Karpas-422 (cell line): ENCODE data around the gene GADD45A. TPM values are rescaled to one million over a fixed set of nuclear protein-coding genes. Genes with fewer than 3 reads are reported as not detected.

Source experiments
- DNase-seq: peaks from one replicate; pipeline ENCODE4 v3.0.0-alpha.2; 2015
- H2AFZ ChIP-seq: fragments of 200-600 bp; sonication (generic); 2 replicates; pipeline ENCODE4 v1.6.1; 2014; ENCODE audit warnings: antibody characterized with exemption, low read length, mixed read lengths
- H3K27ac ChIP-seq: fragments of 200-600 bp; sonication (generic); 2 replicates; pipeline ENCODE4 v1.5.1; 2014; ENCODE audit warnings: mild to moderate bottlenecking, low read length, moderate library complexity
- H3K27me3 ChIP-seq: fragments of 200-600 bp; sonication (generic); 2 replicates; pipeline ENCODE4 v1.6.1; 2014; ENCODE audit warnings: low read length, mixed read lengths
- H3K36me3 ChIP-seq: fragments of 200-600 bp; sonication (generic); 2 replicates; pipeline ENCODE4 v1.6.1; 2014; ENCODE audit warnings: low read length, mixed read lengths; ENCODE audit not compliant: insufficient read depth
- H3K4me1 ChIP-seq: fragments of 200-600 bp; sonication (generic); 2 replicates; pipeline ENCODE4 v1.6.1; 2014; ENCODE audit warnings: mild to moderate bottlenecking, low read length, mixed read lengths
- H3K4me2 ChIP-seq: fragments of 200-600 bp; sonication (generic); 2 replicates; pipeline ENCODE4 v1.6.1; 2014; ENCODE audit warnings: low read length, low read depth, mild to moderate bottlenecking; ENCODE audit not compliant: poor library complexity, severe bottlenecking
- H3K4me3 ChIP-seq: fragments of 200-600 bp; sonication (generic); 2 replicates; pipeline ENCODE4 v1.5.1; 2014; ENCODE audit warnings: mild to moderate bottlenecking, antibody characterized with exemption, low read length, mixed read lengths
- H3K79me2 ChIP-seq: fragments of 200-600 bp; sonication (generic); 2 replicates; pipeline ENCODE4 v1.6.1; 2014; ENCODE audit warnings: mild to moderate bottlenecking, low read length, mixed read lengths
- H3K9ac ChIP-seq: fragments of 200-600 bp; sonication (generic); 2 replicates; pipeline ENCODE4 v1.6.0; 2014; ENCODE audit warnings: low read length
- H3K9me2 ChIP-seq: fragments of 200-600 bp; sonication (generic), shearing (Covaris generic); replicated peaks from 2 replicates; pipeline ENCODE4 v1.6.0; 2014; ENCODE audit warnings: mild to moderate bottlenecking, low read length, moderate library complexity; ENCODE audit not compliant: insufficient read depth
- H3K9me3 ChIP-seq: fragments of 300-700, 200-600 bp; sonication (generic); 2 replicates; pipeline ENCODE4 v1.6.1; 2014; ENCODE audit warnings: low read length, mixed read lengths
- H4K20me1 ChIP-seq: fragments of 200-600 bp; sonication (generic); 2 replicates; pipeline ENCODE4 v1.6.1; 2014; ENCODE audit warnings: mild to moderate bottlenecking, antibody characterized with exemption, low read length, low read depth; ENCODE audit not compliant: insufficient read depth
- total RNA-seq: library from RNA; depleted of rRNA; stranded (reverse); fragments of >200 nt; shearing (Covaris generic); gene quantifications from 2 replicates; pipeline ENCODE4 v1.2.3, GENCODE V29; 2014; ENCODE audit warnings: low replicate concordance

The GADD45A gene
- total RNA-seq, 1 experiment from 2014 or later = 6.5 TPM

DNA sequence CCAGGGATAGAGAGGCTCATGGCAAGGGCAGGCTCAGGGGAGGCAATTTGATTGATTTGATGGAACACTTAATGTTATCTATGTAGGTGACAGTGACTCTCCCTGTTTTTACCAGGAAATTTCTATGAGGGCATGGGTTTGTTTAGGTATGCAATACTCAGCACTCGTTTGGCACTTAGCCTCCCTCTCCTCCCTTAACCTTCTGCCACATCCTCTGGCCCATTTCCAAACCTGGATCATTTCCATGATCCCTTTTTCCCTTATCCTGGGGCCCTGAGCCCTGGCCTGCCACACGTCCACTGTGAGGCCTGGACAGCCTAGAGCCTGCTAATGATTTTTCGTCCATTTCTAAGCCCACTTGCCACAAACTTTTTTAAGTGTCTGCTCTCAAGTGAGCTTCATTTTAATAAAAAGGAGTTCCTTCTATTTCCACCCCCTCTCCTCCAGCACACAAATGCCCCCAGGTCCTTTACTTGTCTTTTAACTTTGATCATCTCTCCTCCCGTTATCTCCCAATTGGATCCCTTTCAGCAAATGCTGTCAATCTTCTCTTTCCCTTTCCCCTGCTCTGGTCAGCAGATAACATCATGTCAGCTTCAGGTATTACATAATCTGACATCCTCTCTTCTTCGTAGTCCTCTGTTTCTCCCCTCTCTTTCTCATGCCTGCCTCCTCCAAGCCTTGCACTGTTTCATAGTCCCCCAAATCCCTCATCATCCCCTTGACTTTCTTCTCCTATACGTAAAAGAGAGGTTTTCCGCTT, 37.8 kb upstream of the GADD45A start:
- Histone ChIP-seq H3K4me1 (no peaks in the 10 kb centered on the region), H4K20me1 (no peaks in the 10 kb centered on the region), H3K79me2 (no peaks in the 10 kb centered on the region), H3K9me2 (no peaks in the 10 kb centered on the region), H3K9me3 (no peaks in the 10 kb centered on the region), H3K4me3 (no peak overlapping the region), H3K36me3 (no peaks in the 10 kb centered on the region), H3K9ac (no peak overlapping the region), H3K27ac (no peak overlapping the region), H2AFZ (no peak overlapping the region), H3K4me2 (no peak overlapping the region), H3K27me3 (no peaks in the 10 kb centered on the region)
- DNase-seq = no peak

DNA sequence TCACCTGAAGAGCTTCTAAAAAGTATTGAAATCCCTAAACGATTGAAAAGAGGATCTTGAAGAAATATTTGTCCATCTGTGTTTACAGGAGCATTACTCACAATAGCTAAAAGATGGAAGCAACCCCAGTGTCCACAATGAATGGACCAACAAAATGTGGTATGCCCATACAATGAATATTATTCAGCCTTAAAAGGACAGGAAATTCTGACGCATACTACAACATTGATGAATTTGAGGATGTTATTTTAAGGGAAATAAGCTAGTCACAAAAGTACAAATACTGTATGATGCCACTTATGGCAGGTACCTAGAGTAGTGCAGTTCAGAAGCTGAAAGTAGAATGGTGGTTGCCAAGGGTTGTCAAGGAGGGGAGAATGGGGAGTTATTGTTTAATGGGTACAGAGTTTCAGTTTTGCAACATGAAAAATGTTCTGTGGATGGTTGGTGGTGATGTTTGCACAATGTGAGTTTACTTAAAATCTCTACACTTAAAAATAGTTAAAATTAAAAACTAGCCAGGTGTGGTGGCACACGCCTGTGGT, 37.1 kb upstream of the GADD45A start:
- H3K4me2 ChIP-seq = no peak overlapping the region
- H3K9me3 ChIP-seq = no peaks in the 10 kb centered on the region
- H3K4me3 ChIP-seq = no peak overlapping the region
- no peaks in the 10 kb centered on the region for H4K20me1 ChIP-seq
- no peaks in the 10 kb centered on the region for H3K4me1 ChIP-seq
- H3K79me2 ChIP-seq = no peaks in the 10 kb centered on the region
- DNase-seq = no peak
- H3K27ac ChIP-seq = no peak overlapping the region
- H3K9ac ChIP-seq = no peak overlapping the region
- no peaks in the 10 kb centered on the region for H3K9me2 ChIP-seq
- no peaks in the 10 kb centered on the region for H3K36me3 ChIP-seq
- no peaks in the 10 kb centered on the region for H3K27me3 ChIP-seq
- H2AFZ ChIP-seq = no peak overlapping the region

DNA sequence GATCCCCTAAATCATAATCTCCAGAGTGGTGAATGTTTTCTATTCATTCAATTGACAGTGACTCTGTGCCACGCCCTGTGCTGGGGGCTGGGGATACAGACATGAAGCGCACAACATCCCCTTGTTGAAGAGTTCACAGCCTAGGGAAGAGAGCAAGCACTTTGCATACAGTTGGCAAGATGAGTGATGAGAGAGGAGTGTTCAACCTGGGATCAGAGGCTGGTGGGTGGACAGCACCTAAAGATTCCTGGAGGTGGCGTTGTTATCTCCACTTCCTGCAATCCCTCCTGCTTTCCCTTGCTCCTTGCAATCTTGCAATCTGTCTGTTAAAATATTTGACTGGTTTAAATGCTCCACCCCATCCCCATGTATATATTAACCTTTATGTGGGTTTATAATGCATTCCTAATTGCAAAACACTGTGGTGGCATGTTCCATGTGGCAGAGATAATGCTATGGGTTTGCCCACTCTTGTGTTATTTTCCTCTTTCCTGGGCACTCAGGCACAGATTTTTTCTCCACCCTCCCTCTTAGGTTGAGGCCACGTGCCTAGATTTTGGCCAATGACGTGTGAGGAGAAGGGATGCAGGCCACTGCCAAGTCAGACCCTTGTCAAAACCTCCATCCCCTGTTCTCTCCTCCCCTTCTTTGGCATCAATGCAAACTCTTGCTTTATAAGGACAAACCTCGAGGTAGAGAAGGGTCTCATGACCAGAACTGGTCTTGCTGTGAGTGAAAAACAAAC, 36.2 kb upstream of the GADD45A start:
- H3K79me2 ChIP-seq = no peaks in the 10 kb centered on the region
- no peak overlapping the region for H2AFZ ChIP-seq
- DNase-seq = no peak
- no peaks in the 10 kb centered on the region for H3K4me1 ChIP-seq
- H3K9me3 ChIP-seq = no peaks in the 10 kb centered on the region
- H3K4me2 ChIP-seq = no peak overlapping the region
- no peak overlapping the region for H3K27ac ChIP-seq
- no peaks in the 10 kb centered on the region for H4K20me1 ChIP-seq
- H3K27me3 ChIP-seq = no peaks in the 10 kb centered on the region
- no peaks in the 10 kb centered on the region for H3K36me3 ChIP-seq
- H3K9me2 ChIP-seq = no peaks in the 10 kb centered on the region
- H3K9ac ChIP-seq = no peak overlapping the region
- no peak overlapping the region for H3K4me3 ChIP-seq

DNA sequence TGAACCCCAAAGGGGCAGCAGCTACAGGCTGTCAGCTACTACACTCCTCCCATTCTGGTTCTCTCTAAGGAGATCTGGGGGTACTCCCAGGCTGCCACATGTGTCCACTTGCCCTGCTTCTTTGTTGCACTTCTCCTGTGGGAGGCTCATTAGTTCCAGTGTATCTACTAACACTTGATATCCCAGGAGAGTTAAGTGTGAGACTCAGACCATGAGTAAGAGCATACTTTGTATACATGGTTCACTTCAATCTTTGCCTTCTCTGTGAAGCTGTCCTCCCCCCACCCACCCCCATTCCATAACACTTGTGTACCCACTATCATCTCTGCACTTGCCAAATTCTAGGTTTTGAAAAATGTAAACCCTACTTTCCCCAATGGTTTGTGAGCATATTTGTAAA, 34.9 kb upstream of the GADD45A start:
- Histone ChIP-seq H3K9ac (no peak overlapping the region), H3K79me2 (no peaks in the 10 kb centered on the region), H3K36me3 (no peaks in the 10 kb centered on the region), H3K27me3 (no peaks in the 10 kb centered on the region), H3K9me3 (no peaks in the 10 kb centered on the region), H3K4me1 (no peaks in the 10 kb centered on the region), H3K27ac (no peak overlapping the region), H2AFZ (no peak overlapping the region), H3K9me2 (no peaks in the 10 kb centered on the region), H3K4me3 (no peak overlapping the region), H3K4me2 (no peak overlapping the region), H4K20me1 (no peaks in the 10 kb centered on the region)
- DNase-seq = no peak

DNA sequence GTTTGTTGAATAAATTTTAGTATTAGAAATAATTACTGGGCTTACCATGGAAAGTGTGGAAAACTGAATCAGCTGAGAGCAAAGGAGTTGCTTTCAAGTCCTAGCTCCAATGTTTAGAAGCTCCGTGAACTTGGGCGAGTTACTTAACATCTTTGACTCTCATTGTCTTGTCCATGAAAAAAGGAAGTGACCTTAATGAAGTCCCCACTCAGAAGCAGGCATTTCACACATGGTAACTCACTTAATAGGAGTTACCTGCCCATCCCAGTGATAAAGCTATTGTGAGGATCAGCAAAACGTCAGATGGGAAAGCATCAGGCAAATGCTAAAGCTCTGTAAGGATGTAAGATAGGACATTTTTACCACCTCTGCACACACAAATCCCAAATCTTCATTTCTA, 34.0 kb upstream of the GADD45A start:
- Histone ChIP-seq H3K36me3 (no peaks in the 10 kb centered on the region), H3K9me2 (no peaks in the 10 kb centered on the region), H3K27me3 (no peaks in the 10 kb centered on the region), H2AFZ (no peak overlapping the region), H3K27ac (no peak overlapping the region), H3K9me3 (no peaks in the 10 kb centered on the region), H4K20me1 (no peaks in the 10 kb centered on the region), H3K9ac (no peak overlapping the region), H3K4me3 (no peak overlapping the region), H3K4me2 (no peak overlapping the region), H3K79me2 (no peaks in the 10 kb centered on the region), H3K4me1 (no peaks in the 10 kb centered on the region)
- DNase-seq = no peak

DNA sequence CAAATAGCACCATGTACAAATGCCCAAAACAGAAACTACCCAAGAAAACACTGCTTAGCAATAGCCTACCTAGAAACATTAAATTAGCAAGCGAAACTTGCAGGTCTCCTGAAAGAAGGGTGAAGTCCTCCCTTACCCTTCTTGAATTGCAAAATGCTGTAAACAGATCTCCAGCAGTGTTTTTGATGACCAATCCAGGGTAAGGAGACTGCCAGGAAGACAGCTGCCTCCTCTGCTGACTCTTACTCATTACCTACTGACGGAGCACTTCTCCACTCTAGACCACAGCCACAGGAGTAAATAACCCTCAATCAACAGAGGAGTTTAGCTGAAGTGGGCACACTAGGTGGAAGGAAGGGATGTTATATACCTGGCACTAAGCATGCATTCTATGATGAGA, 32.2 kb upstream of the GADD45A start:
- Histone ChIP-seq H4K20me1 (no peaks in the 10 kb centered on the region), H2AFZ (no peak overlapping the region)

DNA sequence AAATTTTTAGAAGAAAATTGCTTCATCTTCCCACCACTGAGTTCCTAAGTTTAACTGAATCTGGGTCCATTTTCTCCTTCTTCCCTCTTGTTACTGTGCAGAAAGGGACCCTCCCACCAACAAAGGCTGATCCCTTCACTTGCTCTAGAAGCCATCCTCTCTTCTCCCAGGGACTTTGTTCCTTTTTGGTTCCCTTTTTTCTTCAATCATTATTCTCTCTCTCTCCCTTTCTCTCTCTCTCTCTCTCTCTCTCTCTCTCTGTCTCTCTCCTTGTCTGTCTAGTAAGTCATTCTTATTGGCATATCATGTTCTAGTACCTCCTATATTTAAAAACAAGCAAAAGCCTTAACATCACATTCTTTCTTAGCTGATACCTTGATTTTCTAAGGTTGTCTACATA, 31.7 kb upstream of the GADD45A start:
- H3K27me3 ChIP-seq = no peaks in the 10 kb centered on the region
- H3K4me2 ChIP-seq = no peak overlapping the region
- no peaks in the 10 kb centered on the region for H3K9me3 ChIP-seq
- no peak overlapping the region for H3K4me3 ChIP-seq
- H3K9ac ChIP-seq = no peak overlapping the region
- DNase-seq = no peak
- no peaks in the 10 kb centered on the region for H3K79me2 ChIP-seq
- no peaks in the 10 kb centered on the region for H3K4me1 ChIP-seq
- no peak overlapping the region for H2AFZ ChIP-seq
- no peaks in the 10 kb centered on the region for H4K20me1 ChIP-seq
- no peaks in the 10 kb centered on the region for H3K9me2 ChIP-seq
- no peak overlapping the region for H3K27ac ChIP-seq
- H3K36me3 ChIP-seq = no peaks in the 10 kb centered on the region

More for the DNA sequence above, 32.2 kb upstream of the GADD45A start:
- no peak overlapping the region for H3K4me3 ChIP-seq
- H3K27me3 ChIP-seq = no peaks in the 10 kb centered on the region
- H3K9ac ChIP-seq = no peak overlapping the region
- H3K79me2 ChIP-seq = no peaks in the 10 kb centered on the region
- no peak for DNase-seq
- H3K9me3 ChIP-seq = no peaks in the 10 kb centered on the region
- H3K4me2 ChIP-seq = no peak overlapping the region
- H3K4me1 ChIP-seq = no peaks in the 10 kb centered on the region
- H3K9me2 ChIP-seq = no peaks in the 10 kb centered on the region
- no peak overlapping the region for H3K27ac ChIP-seq
- H3K36me3 ChIP-seq = no peaks in the 10 kb centered on the region

DNA sequence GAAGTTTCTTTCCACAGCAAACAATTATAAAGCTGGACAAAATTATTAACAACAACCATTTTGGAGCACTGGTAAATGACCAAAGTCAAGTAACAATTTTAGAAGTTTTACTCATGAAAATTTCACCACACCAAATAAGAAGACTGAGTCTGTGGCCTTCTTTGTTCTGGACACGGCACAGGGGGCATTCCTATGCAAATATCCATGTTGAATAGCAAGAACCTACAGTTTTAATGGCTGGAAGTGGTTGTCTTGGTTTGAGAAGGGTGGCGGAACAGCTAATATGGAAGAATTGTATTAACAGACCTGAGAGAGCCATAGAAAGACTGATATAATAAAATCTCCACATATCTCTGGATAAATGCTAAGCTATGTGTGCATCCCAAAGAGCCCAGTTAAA, 29.4 kb upstream of the GADD45A start:
- no peaks in the 10 kb centered on the region for H3K27me3 ChIP-seq
- no peak overlapping the region for H2AFZ ChIP-seq
- H3K4me2 ChIP-seq = no peak overlapping the region
- no peak overlapping the region for H3K9ac ChIP-seq
- no peaks in the 10 kb centered on the region for H3K4me1 ChIP-seq
- no peak overlapping the region for H3K27ac ChIP-seq
- no peaks in the 10 kb centered on the region for H3K9me3 ChIP-seq
- H3K79me2 ChIP-seq = no peaks in the 10 kb centered on the region
- H3K36me3 ChIP-seq = no peaks in the 10 kb centered on the region
- no peaks in the 10 kb centered on the region for H3K9me2 ChIP-seq
- no peak overlapping the region for H3K4me3 ChIP-seq
- H4K20me1 ChIP-seq = no peaks in the 10 kb centered on the region
- no peak for DNase-seq
